K562 (cell line): Measurements from ENCODE around the gene CHRDL2. TPM values are rescaled to one million over a fixed set of nuclear protein-coding genes. Genes with fewer than 3 reads are reported as not detected.

Experiments
- ATAC-seq: fragments of 200-7000 bp; cut with Tn5 transposase; 3 replicates; pipeline ENCODE4 v1.9.1; 2020; ENCODE audit warnings: moderate library complexity
- BruUV-seq: library from RNA; stranded (reverse); fragments of 400-500 nt; replicated peaks from 2 replicates; lab custom pipeline; 2021; lab: Mats Ljungman, UMichigan
- CTCF ChIA-PET: fragments of 300-600 bp; formaldehyde crosslinking; extraction: SDS; loops from one replicate; lab custom pipeline; 2021; ENCODE audit warnings: low intra/inter-chr PET ratio; lab: Yijun Ruan, JAX
- POLR2A ChIA-PET: fragments of 300-600, 350-650 bp; sonication (Branson Sonifier 250); formaldehyde crosslinking; extraction: SDS; loops from one replicate; lab custom pipeline; 2021; ENCODE audit warnings: antibody characterized with exemption, inconsistent platforms; lab: Yijun Ruan, JAX
- DNase-seq, 4 experiments: peaks; one replicate each; pipeline versions ENCODE4 v3.0.0 to v3.0.0-alpha.2; 2011 to 2018; ENCODE audit warnings: low spot score in 3 of 4, mixed read lengths in 3 of 4; ENCODE audit errors: extremely low read depth in 1 of 4
- FAIRE-seq: peaks from 2 replicates; lab custom pipeline; 2011; peaks lifted over from hg19 to GRCh38; lab: Jason Lieb, UNC
- H2AFZ ChIP-seq: 2 replicates; pipeline ENCODE4 v1.6.0; 2011; ENCODE audit warnings: low read depth, low read length, control low read depth, inconsistent platforms
- H3K27ac ChIP-seq: fragments of 200-600 bp; 3 replicates; pipeline ENCODE4 v1.8.0; 2011; ENCODE audit warnings: low read depth, mild to moderate bottlenecking, control low read depth, inconsistent platforms, low read length, moderate library complexity, mixed read lengths; ENCODE audit errors: extremely low read depth
- H3K27me3 ChIP-seq, 2 experiments: fragments of 300-600 bp in 1 of 2; 2 replicates in 1 of 2; 3 replicates in 1 of 2; pipeline versions ENCODE4 v1.6.0 to v1.8.0; 2011; ENCODE audit warnings: inconsistent platforms in 2 of 2, low read length in 2 of 2, mild to moderate bottlenecking in 1 of 2, mixed read lengths in 1 of 2, moderate library complexity in 1 of 2; ENCODE audit not compliant: control insufficient read depth in 2 of 2, insufficient read depth in 2 of 2
- H3K36me3 ChIP-seq: fragments of 300-600 bp; 3 replicates; pipeline ENCODE4 v1.8.0; 2011; ENCODE audit warnings: mild to moderate bottlenecking, low read length, inconsistent platforms; ENCODE audit not compliant: control insufficient read depth, insufficient read depth
- H3K4me1 ChIP-seq, 2 experiments: fragments of 200-600 bp in 1 of 2; replicated peaks in 1 of 2; 2 replicates in 1 of 2; 3 replicates in 1 of 2; pipeline versions ENCODE4 v1.5.1 to v1.8.0; 2011; ENCODE audit warnings: inconsistent platforms in 2 of 2, low read length in 2 of 2, mild to moderate bottlenecking in 1 of 2, mixed read lengths in 1 of 2, moderate library complexity in 1 of 2; ENCODE audit not compliant: control insufficient read depth in 2 of 2, insufficient read depth in 2 of 2
- H3K4me2 ChIP-seq: 2 replicates; pipeline ENCODE4 v1.6.1; 2011; ENCODE audit warnings: low read length, control low read depth, inconsistent platforms, mixed read lengths; ENCODE audit not compliant: insufficient read depth
- H3K4me3 ChIP-seq: fragments of 200-600 bp; sonication (generic), shearing (Covaris generic); 2 replicates; pipeline ENCODE4 v1.5.1; 2016; ENCODE audit warnings: control low read depth, inconsistent platforms
- H3K79me2 ChIP-seq: fragments of 200-600 bp; 3 replicates; pipeline ENCODE4 v1.8.0; 2011; ENCODE audit warnings: low read length, inconsistent platforms; ENCODE audit not compliant: control insufficient read depth, insufficient read depth
- H3K9ac ChIP-seq, 2 experiments: 2 replicates each; pipeline versions ENCODE4 v1.6.0 to v1.6.1; 2011; ENCODE audit warnings: low read depth in 2 of 2, low read length in 2 of 2, control low read depth in 1 of 2, inconsistent platforms in 1 of 2, mild to moderate bottlenecking in 1 of 2, mixed read lengths in 1 of 2; ENCODE audit not compliant: insufficient read depth in 1 of 2
- H3K9me1 ChIP-seq: one replicate; pipeline ENCODE4 v1.6.0; 2011; ENCODE audit warnings: inconsistent platforms, mild to moderate bottlenecking, low read length, moderate library complexity; ENCODE audit not compliant: control insufficient read depth, insufficient read depth
- H3K9me3 ChIP-seq: replicated peaks from 2 replicates; pipeline ENCODE4 v1.5.1; 2011; ENCODE audit warnings: low read depth, low read length, inconsistent platforms; ENCODE audit not compliant: control insufficient read depth, insufficient read depth
- H4K20me1 ChIP-seq: replicated peaks from 2 replicates; pipeline ENCODE4 v1.6.1; 2011; ENCODE audit warnings: low read length, inconsistent platforms, mixed read lengths; ENCODE audit not compliant: control insufficient read depth, insufficient read depth
- ATF7 ChIP-seq: fragments of 450-650 bp; IDR thresholded peaks from 2 replicates; pipeline ENCODE4 v1.7.1; 2014; ENCODE audit warnings: mild to moderate bottlenecking, moderate library complexity
- HMGN3 ChIP-seq: IDR thresholded peaks from 2 replicates; pipeline ENCODE4 v1.6.1; 2011; ENCODE audit warnings: borderline replicate concordance, low read depth, mild to moderate bottlenecking, mixed read lengths, low read length; ENCODE audit not compliant: insufficient read length; ENCODE audit errors: extremely low read depth
- POU5F1 ChIP-seq: fragments of 150-350 bp; IDR thresholded peaks from 2 replicates; pipeline ENCODE4 v1.6.1; 2014; ENCODE audit warnings: borderline replicate concordance, low read length, low read depth, mild to moderate bottlenecking; ENCODE audit not compliant: partially characterized antibody
- PRPF4 ChIP-seq: fragments of 200-400 bp; formaldehyde crosslinking; IDR thresholded peaks from one replicate; pipeline ENCODE4 v1.6.1; 2017; ENCODE audit warnings: low read length, low read depth, mild to moderate bottlenecking; ENCODE audit not compliant: insufficient read depth, poor library complexity, severe bottlenecking
- SMC3 ChIP-seq: conservative IDR thresholded peaks from 2 replicates; pipeline ENCODE4 v1.6.1; 2011; ENCODE audit warnings: low read depth, low read length, improper control_type of control experiment; ENCODE audit not compliant: insufficient read depth
- SRSF9 ChIP-seq: fragments of 200-400 bp; formaldehyde crosslinking; IDR thresholded peaks from 2 replicates; pipeline ENCODE4 v1.6.1; 2017; ENCODE audit warnings: low read depth, low read length, borderline replicate concordance
- TAL1 ChIP-seq: fragments of 450-650 bp; IDR thresholded peaks from 2 replicates; pipeline ENCODE4 v1.6.1; 2016; ENCODE audit warnings: mild to moderate bottlenecking
- YBX1 ChIP-seq: fragments of 450-650 bp; IDR thresholded peaks from 2 replicates; pipeline ENCODE4 v1.7.1; 2016; ENCODE audit warnings: mild to moderate bottlenecking
- ZNF589 ChIP-seq: fragments of 200-800 bp; sonication (Bioruptor generic); IDR thresholded peaks from 2 replicates; pipeline ENCODE4 v1.6.1; 2016; ENCODE audit warnings: low read depth, missing genetic modification characterization, missing compliant biosample characterization
- WGBS: fragments of 100-300 bp; shearing (Covaris generic); methylation state at CpG from one replicate; pipeline ENCODE4 v1.1.6; 2016; ENCODE audit warnings: low coverage, mixed read lengths; ENCODE audit not compliant: insufficient coverage; ENCODE audit errors: missing lambda C conversion rate; 5-methylcytosine and 5-hydroxymethylcytosine counted together
- in situ Hi-C: fragments of 300-500 bp; cut with MboI; formaldehyde crosslinking; loops from 4 replicates; pipeline ENCODE4 v1.15.0; 2018; ENCODE audit warnings: inconsistent platforms, mixed read lengths
- intact Hi-C: fragments of 100-400 bp; cut with micrococcal nuclease; formaldehyde crosslinking; loops from 2 replicates; pipeline ENCODE4 v1.14.2; 2022
- polyA plus RNA-seq, 8 experiments: library from polyadenylated mRNA; depleted of rRNA in 4 of 8; stranded (reverse) in 5 of 8; unstranded in 3 of 8; fragments of >200 nt; fragmentation: Nextera tagmentation in 2 of 8; fragmentation: Illumina TruSeq in 1 of 8; extraction: Ambion mirVana in 2 of 8; extraction: Trizol in 1 of 8; gene quantifications; 2 replicates each; pipeline versions ENCODE4 v1.2.1 to v1.2.3, GENCODE V29; 2011 to 2014; ENCODE audit warnings: inconsistent platforms in 1 of 8, missing spikeins in 1 of 8
- total RNA-seq, 7 experiments: library from RNA; depleted of rRNA in 6 of 7; stranded (reverse); fragments of >200 nt in 6 of 7; fragmentation: Illumina TruSeq in 2 of 7; extraction: Trizol in 2 of 7; gene quantifications; 2 replicates each; pipeline versions ENCODE4 v1.2.1 to v1.2.3, GENCODE V29; 2011 to 2021; ENCODE audit warnings: low replicate concordance in 1 of 7
- TF ChIP-seq, protein P1 (sequence below): fragments of 450-650 bp; IDR thresholded peaks from 2 replicates; pipeline ENCODE4 v1.6.1; 2018; ENCODE audit warnings: mild to moderate bottlenecking, low read depth; ENCODE audit not compliant: partially characterized antibody
- TF ChIP-seq, protein P2 (sequence below): sonication (generic); formaldehyde crosslinking; IDR thresholded peaks from 2 replicates; pipeline ENCODE4 v1.8.0; 2023; ENCODE audit warnings: missing genetic modification reagents, mild to moderate bottlenecking, borderline replicate concordance
- TF ChIP-seq, protein P3 (sequence below): fragments of 250-450 bp; sonication (Bioruptor Pico); IDR thresholded peaks from 2 replicates; pipeline ENCODE4 v1.5.0; 2021

CHRDL2 gene
- total and polyA plus RNA-seq, 9 of the 15 experiments (the other 6 are each of a cell fraction or from before 2014, with no cell fraction given), result not detected

DNA sequence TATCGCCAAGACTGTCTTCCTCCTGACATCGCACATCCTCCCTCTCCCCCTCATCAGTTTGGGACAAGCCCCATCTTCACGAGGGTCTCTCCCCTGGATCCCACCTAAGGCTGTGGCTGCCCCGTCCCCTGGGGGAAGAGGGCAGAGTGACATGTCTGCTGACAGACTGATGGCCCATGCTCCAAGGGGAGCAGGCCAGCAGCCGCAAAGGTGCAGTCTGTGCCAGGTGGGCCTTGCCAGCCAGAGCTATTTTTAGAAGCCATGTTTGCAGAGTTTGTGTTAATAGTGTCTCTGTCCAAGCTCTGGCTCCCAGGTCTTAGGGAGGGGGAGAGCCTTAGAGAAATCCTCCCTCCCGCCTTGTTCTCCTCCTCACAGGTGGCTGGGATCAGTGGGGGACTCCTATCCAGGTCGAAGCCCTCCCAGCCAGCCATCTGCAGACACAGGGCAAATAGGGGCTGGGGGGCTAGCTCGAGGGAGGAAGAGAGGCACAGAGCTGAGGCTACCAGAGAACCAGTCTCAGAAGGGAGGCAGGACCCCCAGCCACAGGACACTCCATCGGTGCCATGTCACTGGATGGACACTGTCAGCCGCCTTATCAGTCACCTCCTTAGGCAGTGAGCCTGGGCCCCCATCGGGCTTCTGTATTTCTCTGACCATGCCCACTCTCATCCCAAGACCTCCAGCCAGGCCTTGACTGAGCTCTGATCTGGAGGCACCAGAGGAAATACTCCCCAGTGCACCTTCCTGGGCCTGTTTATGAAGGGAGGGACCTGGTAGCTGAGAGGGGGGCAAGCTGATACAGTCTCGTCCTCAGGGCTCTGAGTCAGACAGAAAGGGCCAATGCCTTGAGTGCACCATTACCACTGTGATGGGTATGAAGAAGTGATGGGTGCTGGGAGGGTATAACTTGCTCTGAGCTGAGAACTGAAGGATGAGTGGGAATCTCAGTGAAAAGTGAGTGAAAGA lies 49.3 kb downstream of the CHRDL2 start:
- Histone ChIP-seq H4K20me1 (no peaks in the 10 kb centered on the region), H3K9ac (0 out of 4 replicates have a peak overlapping the region, but pooled peaks of 1 of the 2 experiments have one; percentile 45), H3K27ac (no peak overlapping the region), H3K9me1 (no peaks in the 10 kb centered on the region), H3K4me1 (peaks cover 5 to 11% of the 10 kb centered on the region in 2 experiments; a peak in 4 of 5 replicates), H3K79me2 (no peaks in the 10 kb centered on the region), H2AFZ (no peak overlapping the region), H3K27me3 (no peaks in the 10 kb centered on the region), H3K9me3 (no peaks in the 10 kb centered on the region), H3K36me3 (no peaks in the 10 kb centered on the region), H3K4me3 (no peak overlapping the region), H3K4me2 (no peak overlapping the region)
- intact Hi-C loops (no loop called here), in situ Hi-C loops (no loop called here)
- CTCF ChIA-PET, result no interaction called here
- no peak for DNase-seq
- WGBS, result 26% methylated on average over 11 of the region's 12 CpGs
- no TSS peak for BruUV-seq
- ATAC-seq, result no peak
- no peak for FAIRE-seq
- POLR2A ChIA-PET, result interaction anchor here (0.6 to 0.9 kb wide), 2 partner anchors 11 to 1373 kb away, joined by 3 read pairs; no protein-coding TSS in a partner anchor
- TF ChIP-seq YBX1 (no peak), SRSF9 (no peak), ATF7 (no peak), ZNF589 (CRISPR knock-in tag) (no peak), POU5F1 (no peak), SMC3 (no peak), TAL1 (no peak), PRPF4 (no peak), HMGN3 (no peak)
- TF ChIP-seq, protein P1, sequence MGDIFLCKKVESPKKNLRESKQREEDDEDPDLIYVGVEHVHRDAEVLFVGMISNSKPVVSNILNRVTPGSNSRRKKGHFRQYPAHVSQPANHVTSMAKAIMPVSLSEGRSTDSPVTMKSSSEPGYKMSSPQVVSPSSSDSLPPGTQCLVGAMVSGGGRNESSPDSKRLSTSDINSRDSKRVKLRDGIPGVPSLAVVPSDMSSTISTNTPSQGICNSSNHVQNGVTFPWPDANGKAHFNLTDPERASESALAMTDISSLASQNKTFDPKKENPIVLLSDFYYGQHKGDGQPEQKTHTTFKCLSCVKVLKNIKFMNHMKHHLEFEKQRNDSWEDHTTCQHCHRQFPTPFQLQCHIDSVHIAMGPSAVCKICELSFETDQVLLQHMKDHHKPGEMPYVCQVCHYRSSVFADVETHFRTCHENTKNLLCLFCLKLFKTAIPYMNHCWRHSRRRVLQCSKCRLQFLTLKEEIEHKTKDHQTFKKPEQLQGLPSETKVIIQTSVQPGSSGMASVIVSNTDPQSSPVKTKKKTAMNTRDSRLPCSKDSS, result no peak
- TF ChIP-seq, protein P2, sequence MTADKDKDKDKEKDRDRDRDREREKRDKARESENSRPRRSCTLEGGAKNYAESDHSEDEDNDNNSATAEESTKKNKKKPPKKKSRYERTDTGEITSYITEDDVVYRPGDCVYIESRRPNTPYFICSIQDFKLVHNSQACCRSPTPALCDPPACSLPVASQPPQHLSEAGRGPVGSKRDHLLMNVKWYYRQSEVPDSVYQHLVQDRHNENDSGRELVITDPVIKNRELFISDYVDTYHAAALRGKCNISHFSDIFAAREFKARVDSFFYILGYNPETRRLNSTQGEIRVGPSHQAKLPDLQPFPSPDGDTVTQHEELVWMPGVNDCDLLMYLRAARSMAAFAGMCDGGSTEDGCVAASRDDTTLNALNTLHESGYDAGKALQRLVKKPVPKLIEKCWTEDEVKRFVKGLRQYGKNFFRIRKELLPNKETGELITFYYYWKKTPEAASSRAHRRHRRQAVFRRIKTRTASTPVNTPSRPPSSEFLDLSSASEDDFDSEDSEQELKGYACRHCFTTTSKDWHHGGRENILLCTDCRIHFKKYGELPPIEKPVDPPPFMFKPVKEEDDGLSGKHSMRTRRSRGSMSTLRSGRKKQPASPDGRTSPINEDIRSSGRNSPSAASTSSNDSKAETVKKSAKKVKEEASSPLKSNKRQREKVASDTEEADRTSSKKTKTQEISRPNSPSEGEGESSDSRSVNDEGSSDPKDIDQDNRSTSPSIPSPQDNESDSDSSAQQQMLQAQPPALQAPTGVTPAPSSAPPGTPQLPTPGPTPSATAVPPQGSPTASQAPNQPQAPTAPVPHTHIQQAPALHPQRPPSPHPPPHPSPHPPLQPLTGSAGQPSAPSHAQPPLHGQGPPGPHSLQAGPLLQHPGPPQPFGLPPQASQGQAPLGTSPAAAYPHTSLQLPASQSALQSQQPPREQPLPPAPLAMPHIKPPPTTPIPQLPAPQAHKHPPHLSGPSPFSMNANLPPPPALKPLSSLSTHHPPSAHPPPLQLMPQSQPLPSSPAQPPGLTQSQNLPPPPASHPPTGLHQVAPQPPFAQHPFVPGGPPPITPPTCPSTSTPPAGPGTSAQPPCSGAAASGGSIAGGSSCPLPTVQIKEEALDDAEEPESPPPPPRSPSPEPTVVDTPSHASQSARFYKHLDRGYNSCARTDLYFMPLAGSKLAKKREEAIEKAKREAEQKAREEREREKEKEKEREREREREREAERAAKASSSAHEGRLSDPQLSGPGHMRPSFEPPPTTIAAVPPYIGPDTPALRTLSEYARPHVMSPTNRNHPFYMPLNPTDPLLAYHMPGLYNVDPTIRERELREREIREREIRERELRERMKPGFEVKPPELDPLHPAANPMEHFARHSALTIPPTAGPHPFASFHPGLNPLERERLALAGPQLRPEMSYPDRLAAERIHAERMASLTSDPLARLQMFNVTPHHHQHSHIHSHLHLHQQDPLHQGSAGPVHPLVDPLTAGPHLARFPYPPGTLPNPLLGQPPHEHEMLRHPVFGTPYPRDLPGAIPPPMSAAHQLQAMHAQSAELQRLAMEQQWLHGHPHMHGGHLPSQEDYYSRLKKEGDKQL (CRISPR knock-in tag), result no peak
- TF ChIP-seq, protein P3, sequence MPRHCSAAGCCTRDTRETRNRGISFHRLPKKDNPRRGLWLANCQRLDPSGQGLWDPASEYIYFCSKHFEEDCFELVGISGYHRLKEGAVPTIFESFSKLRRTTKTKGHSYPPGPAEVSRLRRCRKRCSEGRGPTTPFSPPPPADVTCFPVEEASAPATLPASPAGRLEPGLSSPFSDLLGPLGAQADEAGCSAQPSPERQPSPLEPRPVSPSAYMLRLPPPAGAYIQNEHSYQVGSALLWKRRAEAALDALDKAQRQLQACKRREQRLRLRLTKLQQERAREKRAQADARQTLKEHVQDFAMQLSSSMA (CRISPR knock-in tag), result no peak
